IPS-18a (cell line): ENCODE data around the gene GAST.
"Not testable (repeated sequence)": the region's sequence is repeated elsewhere in the genome, so short reads cannot be mapped to it uniquely, and the experiment has no call there.

Experiments used
- H3K27ac ChIP-seq: one replicate; pipeline ENCODE4 v1.5.1; 2013; ENCODE audit warnings: low read length
- H3K27me3 ChIP-seq: one replicate; pipeline ENCODE4 v1.6.1; 2013; ENCODE audit warnings: mild to moderate bottlenecking, low read length; ENCODE audit not compliant: control insufficient read depth, insufficient read depth
- H3K36me3 ChIP-seq: one replicate; pipeline ENCODE4 v1.6.1; 2013; ENCODE audit warnings: low read depth, low read length; ENCODE audit not compliant: control insufficient read depth
- H3K4me1 ChIP-seq: one replicate; pipeline ENCODE4 v1.6.1; 2013; ENCODE audit warnings: low read depth, low read length; ENCODE audit not compliant: control insufficient read depth
- H3K4me3 ChIP-seq: one replicate; pipeline ENCODE4 v1.5.1; 2013; ENCODE audit warnings: low read length
- H3K9ac ChIP-seq: one replicate; pipeline ENCODE4 v1.6.1; 2013; ENCODE audit warnings: mild to moderate bottlenecking, low read length, moderate library complexity
- H3K9me3 ChIP-seq: one replicate; pipeline ENCODE4 v1.6.1; 2013; ENCODE audit warnings: low read depth, low read length; ENCODE audit not compliant: control insufficient read depth

GAST gene

GRCh38 chr17:41675157-41676057 is 36.7 kb upstream of the GAST start:
- not testable (repeated sequence) for H3K27me3 ChIP-seq, H3K36me3 ChIP-seq, H3K9me3 ChIP-seq
- Histone ChIP-seq H3K4me3 (peak overlapping the region; percentile 39), H3K4me1 (peaks cover 27% of the 10 kb centered on the region), H3K9ac (peak overlapping the region; percentile 55), H3K27ac (peak overlapping the region; percentile 43)

DNA sequence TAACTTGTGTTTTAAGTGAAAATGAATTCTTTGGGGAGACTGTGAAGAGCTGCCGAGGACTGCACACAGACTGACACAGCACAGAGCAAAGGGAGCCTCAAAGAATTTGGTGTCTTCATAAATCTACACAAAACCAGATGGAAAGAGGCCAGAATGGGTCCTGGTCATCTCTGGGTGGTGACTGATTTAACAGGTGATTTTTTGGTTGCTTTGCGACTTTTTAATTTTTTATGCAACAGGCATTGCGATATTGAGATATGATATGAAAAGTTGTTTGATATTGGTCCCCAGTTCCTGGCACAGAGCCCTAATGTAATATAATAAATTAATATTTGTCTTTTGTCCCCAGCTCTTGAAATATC is 36.1 kb upstream of the GAST start:
- peaks cover 27% of the 10 kb centered on the region for H3K4me1 ChIP-seq
- peak overlapping the region; percentile 55 for H3K9ac ChIP-seq
- H3K27ac ChIP-seq = peak overlapping the region; percentile 43
- H3K27me3 ChIP-seq = no peaks in the 10 kb centered on the region
- no peaks in the 10 kb centered on the region for H3K9me3 ChIP-seq
- peak overlapping the region; percentile 39 for H3K4me3 ChIP-seq
- H3K36me3 ChIP-seq = no peaks in the 10 kb centered on the region

DNA sequence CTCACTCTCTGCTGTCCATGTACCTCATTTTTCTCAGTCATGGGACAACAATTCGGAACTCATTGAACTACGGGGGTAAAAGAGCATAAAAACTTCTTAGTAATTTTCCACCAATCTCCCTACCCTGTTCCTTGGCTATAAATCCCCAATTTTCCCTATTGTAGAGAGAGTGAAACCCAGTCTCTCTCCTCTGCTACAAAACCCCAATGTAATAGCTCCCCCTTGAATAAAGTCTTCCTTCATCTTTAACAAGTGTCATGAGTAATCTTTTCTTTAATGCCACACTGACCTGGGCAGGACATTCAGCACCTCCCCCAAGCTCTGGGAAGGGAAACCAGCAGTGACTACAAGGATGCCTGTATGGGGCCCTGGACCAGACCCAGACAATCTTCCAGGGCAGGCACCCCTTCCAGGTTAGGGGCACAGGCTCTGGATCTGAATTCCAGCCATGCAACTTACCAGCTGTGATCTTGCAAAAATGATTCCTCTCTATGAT is 33.7 kb upstream of the GAST start:
- Histone ChIP-seq H3K27ac (no peak overlapping the region), H3K9me3 (no peaks in the 10 kb centered on the region), H3K36me3 (no peaks in the 10 kb centered on the region), H3K27me3 (no peaks in the 10 kb centered on the region), H3K9ac (no peak overlapping the region), H3K4me3 (no peak overlapping the region), H3K4me1 (peaks cover 27% of the 10 kb centered on the region)

GRCh38 chr17:41678907-41679739 is 33.0 kb upstream of the GAST start:
- H3K27me3 ChIP-seq = no peaks in the 10 kb centered on the region
- no peak overlapping the region for H3K27ac ChIP-seq
- H3K9ac ChIP-seq = no peak overlapping the region
- H3K36me3 ChIP-seq = no peaks in the 10 kb centered on the region
- H3K4me1 ChIP-seq = peaks cover 27% of the 10 kb centered on the region
- H3K9me3 ChIP-seq = no peaks in the 10 kb centered on the region
- H3K4me3 ChIP-seq = no peak overlapping the region

DNA sequence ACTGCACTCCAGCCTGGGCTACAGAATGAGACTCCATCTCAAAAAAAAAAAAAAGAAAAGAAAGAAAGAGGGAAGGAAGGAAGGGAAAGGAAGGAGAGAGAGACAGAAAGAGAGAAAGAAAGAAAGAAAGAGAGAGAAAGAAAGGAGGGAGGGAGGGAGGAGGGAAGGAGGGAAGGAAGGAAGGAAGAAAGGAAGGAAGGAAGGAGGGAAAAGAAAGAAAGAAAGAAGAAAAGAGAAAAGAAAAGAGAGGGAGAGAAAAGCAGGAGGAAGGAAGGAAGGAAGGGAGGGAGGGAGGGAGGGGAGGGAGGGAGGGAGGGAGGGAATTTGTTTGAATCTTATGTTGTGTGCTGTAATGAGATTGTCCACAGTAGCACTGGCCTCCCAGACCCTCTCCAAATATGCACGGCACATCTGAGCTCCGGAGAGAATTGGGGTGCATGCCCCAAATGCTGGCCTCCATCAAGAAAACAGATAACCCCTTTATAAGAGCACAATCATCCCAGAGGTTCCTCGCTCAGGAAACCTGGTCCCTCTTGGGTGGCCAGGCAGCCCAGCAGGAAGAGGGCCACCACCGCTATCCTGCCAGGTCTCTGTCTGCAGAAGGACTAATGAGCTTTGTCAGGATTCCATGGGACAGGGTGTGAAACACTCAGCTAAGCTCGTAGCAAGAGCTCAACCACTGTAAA is 32.2 kb upstream of the GAST start:
- no peak overlapping the region for H3K9ac ChIP-seq
- peaks cover 25% of the 10 kb centered on the region for H3K4me1 ChIP-seq
- H3K36me3 ChIP-seq = no peaks in the 10 kb centered on the region
- H3K9me3 ChIP-seq = no peaks in the 10 kb centered on the region
- H3K27ac ChIP-seq = no peak overlapping the region
- H3K4me3 ChIP-seq = no peak overlapping the region
- H3K27me3 ChIP-seq = no peaks in the 10 kb centered on the region

GRCh38 chr17:41680426-41681040 is 31.6 kb upstream of the GAST start:
- Histone ChIP-seq H3K4me3 (no peak overlapping the region), H3K4me1 (peaks cover 21% of the 10 kb centered on the region), H3K27ac (no peak overlapping the region), H3K9ac (no peak overlapping the region), H3K36me3 (no peaks in the 10 kb centered on the region), H3K27me3 (no peaks in the 10 kb centered on the region), H3K9me3 (no peaks in the 10 kb centered on the region)

DNA sequence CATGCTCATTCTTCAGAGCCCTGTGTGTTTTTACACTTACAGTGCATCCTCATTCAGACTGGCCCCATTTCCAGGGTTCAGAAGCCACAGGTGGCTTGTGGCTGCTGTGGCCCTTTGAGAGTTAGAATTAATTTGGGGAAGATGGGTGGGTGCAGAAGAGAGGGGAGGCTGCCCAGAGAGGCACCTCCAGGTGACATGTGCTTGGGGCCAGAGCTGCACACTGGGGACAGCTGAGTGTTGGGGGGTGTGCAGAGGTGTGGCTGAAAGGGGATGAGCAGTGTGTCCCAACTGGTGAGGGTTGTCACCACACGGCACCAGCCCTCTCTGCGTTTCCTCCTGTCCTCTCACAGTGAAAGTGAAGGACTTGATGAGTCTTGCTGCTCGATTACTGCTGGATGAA is 30.4 kb upstream of the GAST start:
- no peak overlapping the region for H3K4me3 ChIP-seq
- H3K9me3 ChIP-seq = no peaks in the 10 kb centered on the region
- no peak overlapping the region for H3K9ac ChIP-seq
- peaks cover 10% of the 10 kb centered on the region for H3K4me1 ChIP-seq
- no peaks in the 10 kb centered on the region for H3K36me3 ChIP-seq
- no peak overlapping the region for H3K27ac ChIP-seq
- no peaks in the 10 kb centered on the region for H3K27me3 ChIP-seq

DNA sequence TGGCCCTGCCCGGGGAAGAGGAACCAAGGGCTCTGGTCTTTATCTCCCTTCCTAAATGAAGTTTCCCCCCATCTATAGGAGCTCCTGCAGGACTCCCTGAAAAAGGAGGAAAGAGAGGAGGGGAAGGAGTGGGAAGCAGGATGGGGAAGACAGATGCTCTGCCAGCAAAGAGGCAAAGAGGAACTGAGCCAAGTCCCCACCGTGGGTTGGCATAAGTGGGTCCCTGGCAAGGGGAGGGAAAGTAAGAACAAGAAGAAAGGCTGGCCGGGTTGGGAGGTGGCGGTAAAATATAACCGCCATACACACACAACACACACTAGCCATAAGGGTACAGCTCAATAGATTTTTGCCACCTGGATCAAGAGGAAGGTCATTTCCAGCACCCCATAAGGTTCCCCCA is 29.5 kb upstream of the GAST start:
- no peaks in the 10 kb centered on the region for H3K27me3 ChIP-seq
- H3K4me3 ChIP-seq = no peak overlapping the region
- H3K27ac ChIP-seq = no peak overlapping the region
- no peak overlapping the region for H3K9ac ChIP-seq
- H3K9me3 ChIP-seq = no peaks in the 10 kb centered on the region
- H3K36me3 ChIP-seq = no peaks in the 10 kb centered on the region
- H3K4me1 ChIP-seq = peaks cover 10% of the 10 kb centered on the region

- Histone ChIP-seq H3K36me3 (no peaks in the 10 kb centered on the region), H3K27ac (no peak overlapping the region), H3K4me3 (no peak overlapping the region), H3K9ac (no peak overlapping the region), H3K9me3 (no peaks in the 10 kb centered on the region), H3K4me1 (peaks cover 10% of the 10 kb centered on the region), H3K27me3 (no peaks in the 10 kb centered on the region)
These were observed 28.6 kb upstream of the GAST start for GRCh38 chr17:41683441-41684007.

DNA sequence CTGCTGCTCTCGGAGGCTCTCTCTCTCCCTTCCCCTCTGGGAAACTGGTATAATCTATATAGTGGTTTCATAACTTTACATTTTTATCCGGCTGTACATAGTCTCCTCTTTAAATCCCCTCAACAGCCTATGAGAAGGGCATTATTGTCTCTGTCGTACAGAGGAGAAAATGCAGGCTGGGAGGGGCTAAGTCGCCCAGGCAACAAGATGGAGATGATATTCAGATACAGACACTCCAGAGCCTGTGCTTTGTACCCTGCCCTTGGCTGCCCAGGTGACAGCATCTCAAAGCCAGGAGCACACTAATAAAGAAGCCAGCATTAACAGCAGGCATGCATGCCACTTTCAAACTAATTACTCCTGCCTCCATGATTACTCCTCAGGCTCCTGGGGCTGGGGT is 28.1 kb upstream of the GAST start:
- no peaks in the 10 kb centered on the region for H3K36me3 ChIP-seq
- H3K27ac ChIP-seq = no peak overlapping the region
- no peak overlapping the region for H3K4me3 ChIP-seq
- no peaks in the 10 kb centered on the region for H3K9me3 ChIP-seq
- no peak overlapping the region for H3K9ac ChIP-seq
- no peaks in the 10 kb centered on the region for H3K27me3 ChIP-seq
- H3K4me1 ChIP-seq = peaks cover 5% of the 10 kb centered on the region

GRCh38 chr17:41685753-41686152 is 26.4 kb upstream of the GAST start:
- not testable (repeated sequence) for H3K4me1 ChIP-seq, H3K4me3 ChIP-seq, H3K27ac ChIP-seq, H3K27me3 ChIP-seq, H3K9me3 ChIP-seq, H3K9ac ChIP-seq
- H3K36me3 ChIP-seq = peaks cover 14% of the 10 kb centered on the region
